HG02938 (cell line): ENCODE measurements around the gene PRELID2.
A peak's percentile ranks its signal among the peaks of the same experiment; 100 is the strongest.
"Not testable (repeated sequence)": the region's sequence is repeated elsewhere in the genome, so short reads cannot be mapped to it uniquely, and the experiment has no call there.

Experiments
- ATAC-seq: cut with Tn5 transposase; IDR thresholded peaks from one replicate; pipeline ENCODE4 v1.9.1; 2021; ENCODE audit warnings: mild to moderate bottlenecking, moderate library complexity; ENCODE audit not compliant: unreplicated experiment

The PRELID2 gene

GRCh38 chr5:145834917-145835847 is at the start of gene PRELID2:
Gene PRELID2, minus strand, starts transcription at chr5:145835342. Its CDS starts 91 bp downstream, at chr5:145835251.
- peak; percentile 85 for ATAC-seq

- ATAC-seq, result no peak
These were observed 39.6 kb upstream of the PRELID2 start for GRCh38 chr5:145874765-145875164.

GRCh38 chr5:145872914-145873313 is 37.8 kb upstream of the PRELID2 start, which contains the start of gene GRXCR2:
Gene GRXCR2, minus strand, starts transcription at chr5:145873014. Its CDS starts 46 bp downstream, at chr5:145872968.
- ATAC-seq, result no peak

- no peak for ATAC-seq
These were observed 37.3 kb upstream of the PRELID2 start for GRCh38 chr5:145872486-145872885.

- no peak for ATAC-seq
These were observed 34.6 kb upstream of the PRELID2 start for GRCh38 chr5:145869753-145870152.

- ATAC-seq, result no peak
These were observed 32.7 kb upstream of the PRELID2 start for GRCh38 chr5:145867806-145868205.

GRCh38 chr5:145864432-145864831 is 29.3 kb upstream of the PRELID2 start:
- ATAC-seq, result not testable (repeated sequence)

- no peak for ATAC-seq
These were observed 27.9 kb upstream of the PRELID2 start for GRCh38 chr5:145863003-145863402.

GRCh38 chr5:145859897-145860296 is 24.8 kb upstream of the PRELID2 start:
- ATAC-seq, result no peak

GRCh38 chr5:145859453-145859852 is 24.3 kb upstream of the PRELID2 start:
- no peak for ATAC-seq

GRCh38 chr5:145858959-145859358 is 23.8 kb upstream of the PRELID2 start:
- ATAC-seq, result no peak

GRCh38 chr5:145856285-145856818 is 21.2 kb upstream of the PRELID2 start:
- ATAC-seq, result peak; percentile 46

GRCh38 chr5:145855763-145856267 is 20.7 kb upstream of the PRELID2 start:
- ATAC-seq, result no peak

GRCh38 chr5:145854651-145855258 is 19.6 kb upstream of the PRELID2 start:
- no peak for ATAC-seq

GRCh38 chr5:145853781-145854376 is 18.7 kb upstream of the PRELID2 start:
- ATAC-seq, result no peak

GRCh38 chr5:145852990-145853389 is 17.8 kb upstream of the PRELID2 start:
- no peak for ATAC-seq

GRCh38 chr5:145848854-145849253 is 13.7 kb upstream of the PRELID2 start:
- no peak for ATAC-seq

GRCh38 chr5:145847499-145848497 is 12.7 kb upstream of the PRELID2 start:
- no peak for ATAC-seq

- no peak for ATAC-seq
These were observed 10.9 kb upstream of the PRELID2 start for GRCh38 chr5:145846081-145846480.

- no peak for ATAC-seq
These were observed 6.2 kb upstream of the PRELID2 start for GRCh38 chr5:145841299-145841698.
